ENCODE data around the gene CMTM1.
"Not testable (repeated sequence)": the region's sequence is repeated elsewhere in the genome, so short reads cannot be mapped to it uniquely, and the experiment has no call there.

Gene CMTM1

GRCh38 chr16:66592241-66592640 is 26.0 kb downstream of the CMTM1 start:
- no peak for DNase-seq (ENCODE audit: low read depth)

- DNase-seq (ENCODE audit: low read depth): no peak
Measured at GRCh38 chr16:66592814-66593213, 26.6 kb downstream of the CMTM1 start.

GRCh38 chr16:66594739-66595138 is 28.5 kb downstream of the CMTM1 start:
- no peak for DNase-seq (ENCODE audit: low read depth)

- not testable (repeated sequence) for DNase-seq (ENCODE audit: low read depth)
Measured at GRCh38 chr16:66596559-66596958, 30.3 kb downstream of the CMTM1 start.

- DNase-seq (ENCODE audit: low read depth): no peak
Measured at GRCh38 chr16:66596986-66597848, 31.0 kb downstream of the CMTM1 start.

GRCh38 chr16:66598111-66598510 is 31.9 kb downstream of the CMTM1 start:
- DNase-seq (ENCODE audit: low read depth): no peak

GRCh38 chr16:66599726-66600125 is 33.5 kb downstream of the CMTM1 start:
- no peak for DNase-seq (ENCODE audit: low read depth)

- DNase-seq (ENCODE audit: low read depth): no peak
Measured at GRCh38 chr16:66600477-66600876, 34.2 kb downstream of the CMTM1 start.

- DNase-seq (ENCODE audit: low read depth): no peak
Measured at GRCh38 chr16:66601471-66601870, 35.2 kb downstream of the CMTM1 start.

GRCh38 chr16:66603537-66604375 is 37.5 kb downstream of the CMTM1 start:
- peak; percentile 41 for DNase-seq (ENCODE audit: low read depth)

GRCh38 chr16:66604376-66605176 is 38.3 kb downstream of the CMTM1 start, which contains the start of gene CMTM3:
TSS of gene CMTM3 (plus strand) at chr16:66604704. CDS start at chr16:66604806, 102 bp downstream.
- DNase-seq (ENCODE audit: low read depth): peak; percentile 56

- DNase-seq (ENCODE audit: low read depth): no peak
Measured at GRCh38 chr16:66605177-66605978, 39.1 kb downstream of the CMTM1 start.

GRCh38 chr16:66605979-66606751 is 39.9 kb downstream of the CMTM1 start:
- no peak for DNase-seq (ENCODE audit: low read depth)

GRCh38 chr16:66608241-66609138 is 42.3 kb downstream of the CMTM1 start:
- DNase-seq (ENCODE audit: low read depth): peak; percentile 71

- no peak for DNase-seq (ENCODE audit: low read depth)
Measured at GRCh38 chr16:66609139-66609510, 42.9 kb downstream of the CMTM1 start.

- DNase-seq (ENCODE audit: low read depth): no peak
Measured at GRCh38 chr16:66610111-66610820, 44.0 kb downstream of the CMTM1 start.

GRCh38 chr16:66611911-66612310 is 45.7 kb downstream of the CMTM1 start:
- DNase-seq (ENCODE audit: low read depth): not testable (repeated sequence)

GRCh38 chr16:66612422-66612821 is 46.2 kb downstream of the CMTM1 start:
- DNase-seq (ENCODE audit: low read depth): no peak

Measured in stimulated activated CD8-positive, alpha-beta memory T cell treated with anti-CD3 and anti-CD28 coated beads, Interleukin-15, amount 100 ng/mL, for 1 hour (primary cell).